IPS-15b (cell line): ENCODE results near the gene RUNX2.

ENCODE experiments used
- H3K27me3 ChIP-seq: one replicate; pipeline ENCODE4 v1.6.1; 2013; ENCODE audit warnings: low read length; ENCODE audit not compliant: control insufficient read depth, insufficient read depth
- H3K36me3 ChIP-seq: one replicate; pipeline ENCODE4 v1.6.1; 2013; ENCODE audit warnings: low read length; ENCODE audit not compliant: control insufficient read depth, insufficient read depth
- H3K4me1 ChIP-seq: one replicate; pipeline ENCODE4 v1.6.1; 2013; ENCODE audit warnings: mild to moderate bottlenecking, low read length; ENCODE audit not compliant: control insufficient read depth, insufficient read depth
- H3K4me3 ChIP-seq: one replicate; pipeline ENCODE4 v1.5.1; 2013; ENCODE audit warnings: low read depth, low read length
- H3K9ac ChIP-seq: one replicate; pipeline ENCODE4 v1.6.1; 2013; ENCODE audit warnings: low read depth, mild to moderate bottlenecking, low read length
- H3K9me3 ChIP-seq: one replicate; pipeline ENCODE4 v1.6.1; 2013; ENCODE audit warnings: mild to moderate bottlenecking, low read length; ENCODE audit not compliant: control insufficient read depth, insufficient read depth

Gene RUNX2

DNA sequence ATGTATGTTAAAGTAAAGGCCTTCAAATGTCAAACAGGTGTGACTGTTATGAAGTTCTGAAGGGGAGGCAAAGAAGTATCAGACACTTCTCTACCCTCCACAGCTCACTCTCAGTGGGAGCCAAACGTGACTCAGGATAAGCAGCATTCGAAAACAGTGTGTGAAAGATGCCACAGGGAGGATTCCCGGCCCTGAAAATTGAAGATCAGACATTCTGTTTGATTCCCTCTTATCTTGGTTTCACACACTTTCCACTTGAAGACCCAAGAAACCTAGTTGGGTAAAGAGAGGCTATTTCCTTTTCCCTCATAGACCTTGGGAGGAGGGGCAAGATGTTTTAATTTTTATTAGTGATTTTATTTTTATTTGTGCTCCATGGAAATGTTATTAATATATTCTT, 213.8 kb downstream of the RUNX2 start:
- H3K36me3 ChIP-seq = no peaks in the 10 kb centered on the region
- peaks cover 5% of the 10 kb centered on the region for H3K27me3 ChIP-seq
- H3K4me1 ChIP-seq = peaks cover 2% of the 10 kb centered on the region
- H3K9ac ChIP-seq = no peak overlapping the region
- no peaks in the 10 kb centered on the region for H3K9me3 ChIP-seq
- H3K4me3 ChIP-seq = no peak overlapping the region

DNA sequence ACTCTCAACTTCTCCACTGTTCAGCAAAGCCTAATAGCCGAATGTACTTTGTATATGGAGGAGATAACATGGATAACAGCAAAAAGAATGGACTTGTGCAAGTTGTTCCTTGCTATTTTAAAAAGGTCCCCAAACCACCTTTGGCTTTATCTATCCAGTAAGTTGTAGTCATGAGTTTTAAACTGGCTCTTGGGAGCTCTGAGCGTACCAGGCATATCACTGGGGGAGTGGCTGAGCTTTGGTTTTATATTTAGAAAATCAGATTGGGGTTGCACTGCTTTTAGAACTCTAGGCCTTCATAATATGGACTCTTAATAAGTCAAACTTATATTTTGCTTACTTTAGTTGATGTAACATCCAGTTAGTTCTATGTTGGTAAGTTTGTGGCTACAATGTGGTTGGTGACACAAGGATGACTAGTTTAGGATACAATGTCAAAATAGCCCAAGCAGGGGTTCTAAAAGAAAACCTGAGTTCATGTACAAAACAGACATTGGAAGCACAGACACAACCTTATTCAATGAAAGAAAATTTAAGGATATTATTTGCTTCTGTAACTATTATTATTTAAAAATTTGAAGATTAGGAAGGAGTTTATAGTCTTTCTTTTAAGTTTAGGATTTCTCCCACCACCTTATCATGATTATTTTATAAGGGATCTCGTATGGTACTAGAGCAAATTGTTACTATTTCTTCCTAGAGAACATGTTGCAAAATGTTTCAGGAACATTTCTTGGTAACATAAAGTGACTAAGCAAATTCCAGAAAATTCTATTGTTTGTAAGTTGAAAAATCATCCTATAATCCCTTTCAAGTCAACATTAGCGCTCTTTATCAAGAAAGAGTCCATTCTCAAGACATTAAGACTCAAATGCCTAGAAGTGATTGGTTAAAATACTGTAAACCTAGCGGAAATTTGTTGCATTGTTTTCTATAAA, 215.4 kb downstream of the RUNX2 start:
- Histone ChIP-seq H3K4me1 (peaks cover under 1% of the 10 kb centered on the region), H3K27me3 (no peaks in the 10 kb centered on the region), H3K9ac (no peak overlapping the region), H3K4me3 (no peak overlapping the region), H3K9me3 (no peaks in the 10 kb centered on the region), H3K36me3 (no peaks in the 10 kb centered on the region)

DNA sequence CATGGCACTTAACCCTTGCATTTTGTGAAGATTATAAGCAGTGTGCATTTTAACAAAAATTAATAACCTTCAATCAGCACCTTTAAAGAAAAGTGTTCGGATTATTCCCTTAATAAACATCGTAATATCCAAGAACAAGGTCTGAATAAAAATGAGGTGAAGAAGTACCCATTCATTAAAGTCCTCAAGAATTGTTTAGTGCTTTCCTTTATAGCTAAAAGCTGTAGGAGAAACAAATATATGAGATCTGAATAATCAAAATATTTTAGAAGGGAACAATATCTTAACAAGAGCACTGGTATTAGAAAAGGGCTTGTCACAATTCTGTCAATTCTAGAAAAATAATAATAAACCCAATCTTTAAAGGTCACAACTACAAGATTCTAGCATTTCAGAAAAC, 217.3 kb downstream of the RUNX2 start:
- Histone ChIP-seq H3K4me3 (no peak overlapping the region), H3K4me1 (no peaks in the 10 kb centered on the region), H3K9me3 (no peaks in the 10 kb centered on the region), H3K27me3 (no peaks in the 10 kb centered on the region), H3K9ac (no peak overlapping the region), H3K36me3 (no peaks in the 10 kb centered on the region)

DNA sequence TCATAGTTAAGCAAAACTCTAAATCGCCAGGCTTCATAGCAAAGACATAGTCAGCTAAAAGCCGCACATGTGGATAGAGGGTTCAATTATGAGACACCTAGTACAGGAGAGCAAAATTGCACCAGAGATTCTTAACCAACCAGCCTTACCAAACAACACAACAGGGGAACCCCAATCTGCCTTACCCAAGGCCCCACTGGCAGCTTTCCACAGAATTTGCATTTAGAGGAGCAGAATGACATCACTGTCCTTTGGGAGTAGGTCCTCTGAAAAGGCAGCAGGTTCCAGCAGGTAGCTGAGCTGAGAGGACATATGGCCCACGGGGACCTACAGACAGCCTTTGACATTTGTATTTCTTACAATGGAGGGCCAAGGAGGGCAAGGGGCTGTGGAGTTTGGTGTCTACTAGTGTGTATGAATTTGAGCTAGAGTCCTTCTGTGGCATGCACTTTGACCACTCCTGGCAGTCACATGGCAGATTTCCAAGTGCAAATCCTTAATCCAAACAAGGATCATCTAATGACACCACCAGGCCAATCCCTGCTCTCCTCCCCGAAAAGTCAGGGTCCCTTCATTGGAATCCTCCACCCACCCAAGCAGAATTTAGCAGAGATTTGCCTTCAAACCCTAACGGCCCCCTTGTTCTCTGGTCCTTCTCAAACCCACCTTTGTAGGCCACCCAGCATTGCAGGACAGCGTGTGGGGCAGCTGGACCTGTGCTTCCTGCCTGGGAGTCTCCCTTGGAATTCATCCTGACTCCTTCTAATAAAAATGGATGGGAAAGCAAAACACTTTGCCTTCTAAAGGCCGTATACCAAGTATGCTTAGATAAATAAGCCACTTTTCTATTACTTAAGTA, 220.8 kb downstream of the RUNX2 start:
- Histone ChIP-seq H3K4me3 (no peak overlapping the region), H3K9ac (no peak overlapping the region), H3K9me3 (no peaks in the 10 kb centered on the region), H3K4me1 (no peaks in the 10 kb centered on the region), H3K27me3 (no peaks in the 10 kb centered on the region), H3K36me3 (no peaks in the 10 kb centered on the region)

DNA sequence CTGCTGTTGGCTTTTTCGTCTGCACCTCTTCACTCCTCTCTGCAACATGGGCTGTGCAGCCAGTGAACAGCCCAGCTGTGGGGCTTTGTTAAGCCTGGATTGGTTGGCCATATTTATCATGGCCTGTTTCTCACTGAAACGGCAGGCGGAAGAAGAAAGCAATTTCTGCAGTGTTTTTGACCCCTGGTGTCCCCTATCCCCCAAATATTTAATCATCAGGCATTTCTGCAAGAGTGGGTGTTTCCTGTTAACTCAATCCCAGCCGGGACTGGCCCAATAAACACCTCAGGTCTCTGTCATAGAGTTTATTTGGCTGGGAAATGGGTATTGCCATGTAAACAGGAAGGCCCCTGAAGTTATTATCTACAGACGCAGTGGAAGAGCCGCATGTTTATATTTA, 224.4 kb downstream of the RUNX2 start:
- Histone ChIP-seq H3K36me3 (no peaks in the 10 kb centered on the region), H3K4me1 (no peaks in the 10 kb centered on the region), H3K27me3 (no peaks in the 10 kb centered on the region), H3K9ac (no peak overlapping the region), H3K9me3 (no peaks in the 10 kb centered on the region), H3K4me3 (no peak overlapping the region)

DNA sequence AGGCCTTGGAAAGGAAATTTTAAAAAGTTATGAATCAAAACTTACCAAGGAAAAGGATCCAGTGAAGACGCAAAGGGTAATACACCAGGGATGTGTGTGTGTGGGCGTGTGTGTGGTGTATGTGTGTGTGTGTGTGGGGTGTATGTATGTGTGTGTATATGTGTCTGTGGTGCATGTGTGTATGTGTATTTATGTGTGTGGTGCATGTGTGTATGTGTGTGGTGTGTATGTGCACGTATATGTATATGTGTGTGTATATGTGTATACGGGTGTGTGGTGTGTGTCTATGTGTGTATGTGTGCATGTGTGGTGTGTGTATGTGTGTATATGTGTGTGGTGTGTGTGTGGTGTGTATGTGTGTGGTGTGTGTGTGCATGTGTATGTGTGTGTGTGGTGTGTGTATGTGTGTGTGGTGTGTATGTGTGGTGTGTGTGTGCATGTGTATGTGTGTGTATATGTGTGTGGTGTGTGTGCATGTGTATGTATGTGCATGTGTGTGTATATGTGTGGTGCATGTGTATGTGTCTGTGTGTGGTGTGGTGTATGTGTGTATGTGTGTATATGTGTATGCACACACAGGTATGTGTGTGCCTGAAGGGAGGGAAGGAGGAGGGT, 225.7 kb downstream of the RUNX2 start:
- H3K4me3 ChIP-seq = no peak overlapping the region
- no peak overlapping the region for H3K9ac ChIP-seq
- no peaks in the 10 kb centered on the region for H3K9me3 ChIP-seq
- H3K27me3 ChIP-seq = no peaks in the 10 kb centered on the region
- H3K4me1 ChIP-seq = no peaks in the 10 kb centered on the region
- H3K36me3 ChIP-seq = no peaks in the 10 kb centered on the region

DNA sequence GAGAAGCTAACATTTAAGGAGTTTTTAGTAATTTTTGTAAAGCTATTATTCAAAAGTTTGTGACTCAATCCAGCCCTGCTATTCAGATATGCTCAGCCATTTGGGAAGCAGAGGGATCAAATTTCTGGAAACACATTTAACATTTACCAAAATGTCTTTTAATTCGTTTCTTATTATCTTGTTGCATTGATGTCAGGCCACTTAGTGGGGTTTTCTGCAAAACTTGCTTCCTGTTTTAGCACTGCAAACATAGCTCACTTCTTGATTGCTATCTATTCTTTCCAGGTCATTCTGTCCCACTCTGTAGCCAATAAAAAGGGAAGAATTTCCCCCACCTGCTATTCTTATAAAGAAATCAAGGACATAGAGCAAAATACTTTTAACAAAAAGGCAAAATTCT, 226.5 kb downstream of the RUNX2 start:
- no peaks in the 10 kb centered on the region for H3K4me1 ChIP-seq
- no peak overlapping the region for H3K9ac ChIP-seq
- H3K27me3 ChIP-seq = no peaks in the 10 kb centered on the region
- no peaks in the 10 kb centered on the region for H3K9me3 ChIP-seq
- no peaks in the 10 kb centered on the region for H3K36me3 ChIP-seq
- H3K4me3 ChIP-seq = no peak overlapping the region

DNA sequence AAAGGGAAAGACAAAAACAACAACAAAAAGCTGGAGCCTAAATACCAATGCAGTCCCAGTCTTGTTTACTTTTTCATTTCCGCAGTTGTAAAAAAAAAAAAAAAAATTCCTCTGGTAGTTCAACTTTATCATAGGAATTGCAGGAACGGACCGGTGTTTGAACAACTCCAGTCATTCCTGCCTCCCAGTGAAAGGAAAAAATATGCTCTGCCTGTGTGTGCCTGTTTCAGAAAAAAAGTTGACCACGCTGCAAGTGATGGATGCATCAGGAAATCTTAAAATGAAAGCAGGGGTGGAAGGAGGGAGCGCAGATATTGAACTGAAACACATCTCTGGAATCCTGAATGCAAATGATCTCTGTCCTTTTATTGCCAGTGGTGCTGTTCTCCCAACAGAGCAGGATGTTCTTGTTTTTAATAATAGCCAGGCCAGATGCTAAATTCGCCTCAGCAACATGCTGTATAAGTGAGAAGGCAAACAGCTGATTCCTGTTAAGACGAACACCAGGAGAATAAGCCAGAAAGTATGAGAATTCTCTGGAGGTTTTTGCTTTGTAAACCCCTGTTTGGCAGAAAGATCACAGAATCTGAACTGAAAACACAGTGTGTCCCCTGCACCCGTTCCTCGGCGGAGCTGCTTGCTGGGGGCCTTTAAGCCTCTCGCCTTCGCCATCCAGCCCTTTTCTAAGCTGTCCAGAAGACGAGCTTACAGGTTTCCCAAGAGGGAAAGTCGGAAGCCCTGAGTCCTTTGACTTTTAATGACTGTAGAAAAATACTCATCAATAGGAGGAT, 228.0 kb downstream of the RUNX2 start:
- Histone ChIP-seq H3K9ac (no peak overlapping the region), H3K4me3 (no peak overlapping the region), H3K27me3 (no peaks in the 10 kb centered on the region), H3K4me1 (no peaks in the 10 kb centered on the region), H3K9me3 (no peaks in the 10 kb centered on the region), H3K36me3 (no peaks in the 10 kb centered on the region)

DNA sequence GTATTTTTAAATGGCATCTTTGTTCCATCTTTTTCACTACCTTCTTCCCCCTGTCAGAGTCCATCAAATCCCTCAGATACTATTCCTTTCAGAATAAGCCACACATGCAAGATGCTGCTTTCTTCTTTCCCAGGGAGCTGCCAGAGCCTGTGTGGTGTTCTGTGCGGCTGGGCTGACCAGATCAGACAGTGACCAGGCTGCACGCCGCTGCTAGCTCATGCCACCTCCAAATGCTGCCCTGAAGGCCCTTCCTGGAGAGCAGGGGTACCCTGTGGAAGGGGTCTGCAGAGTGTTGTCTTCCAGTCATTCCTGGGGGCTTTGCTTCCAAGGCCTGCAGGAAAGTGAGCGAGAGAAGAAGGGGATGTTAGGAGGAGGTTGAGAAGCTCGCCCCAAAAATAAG, 228.7 kb downstream of the RUNX2 start:
- no peak overlapping the region for H3K4me3 ChIP-seq
- H3K4me1 ChIP-seq = no peaks in the 10 kb centered on the region

DNA sequence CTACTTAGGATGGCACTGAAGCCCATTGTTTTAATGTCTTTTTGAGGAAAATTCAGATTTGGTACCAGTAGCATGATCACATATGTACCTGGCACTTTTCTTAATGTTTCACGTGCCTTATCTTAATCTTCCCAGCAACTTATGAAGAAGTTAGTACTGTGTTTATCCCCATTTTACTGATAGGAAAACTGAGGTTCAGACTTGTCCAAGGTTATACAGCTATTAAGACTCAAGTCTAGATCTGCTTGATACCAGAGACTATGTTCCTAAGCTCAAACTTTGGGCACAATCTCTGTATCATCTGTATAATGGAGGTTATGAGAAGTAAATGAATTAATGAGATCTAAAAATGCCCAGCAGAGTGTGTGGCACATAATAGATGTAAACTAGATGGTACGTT, 229.3 kb downstream of the RUNX2 start:
- Histone ChIP-seq H3K27me3 (no peaks in the 10 kb centered on the region), H3K9me3 (no peaks in the 10 kb centered on the region), H3K4me1 (no peaks in the 10 kb centered on the region), H3K9ac (no peak overlapping the region), H3K4me3 (no peak overlapping the region), H3K36me3 (no peaks in the 10 kb centered on the region)

More for the DNA sequence above, 228.7 kb downstream of the RUNX2 start:
- Histone ChIP-seq H3K9ac (no peak overlapping the region), H3K27me3 (no peaks in the 10 kb centered on the region), H3K36me3 (no peaks in the 10 kb centered on the region), H3K9me3 (no peaks in the 10 kb centered on the region)

DNA sequence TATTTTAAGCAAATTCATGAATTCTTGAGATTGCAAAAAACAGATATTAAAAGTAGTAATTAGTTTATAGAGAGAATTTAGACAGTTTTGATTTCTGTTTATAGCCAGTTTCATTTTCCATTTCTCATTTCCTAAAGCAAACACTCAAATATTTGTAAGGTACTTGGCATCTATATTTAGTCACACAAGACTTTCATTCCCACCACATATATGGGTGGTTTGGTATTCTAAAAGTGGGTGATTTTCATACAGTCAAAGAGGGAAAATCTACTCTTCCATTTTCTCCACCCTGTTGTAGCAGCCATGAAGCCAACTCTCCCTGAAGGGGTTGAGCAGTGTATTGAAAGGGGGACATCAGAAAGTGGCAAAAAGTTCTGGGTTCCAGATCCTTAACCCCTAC, 230.7 kb downstream of the RUNX2 start:
- no peaks in the 10 kb centered on the region for H3K36me3 ChIP-seq
- H3K9ac ChIP-seq = no peak overlapping the region
- no peaks in the 10 kb centered on the region for H3K9me3 ChIP-seq
- no peaks in the 10 kb centered on the region for H3K27me3 ChIP-seq
- no peaks in the 10 kb centered on the region for H3K4me1 ChIP-seq
- no peak overlapping the region for H3K4me3 ChIP-seq
